Measurements from ENCODE around the gene LARGE1.

Gene LARGE1

DNA sequence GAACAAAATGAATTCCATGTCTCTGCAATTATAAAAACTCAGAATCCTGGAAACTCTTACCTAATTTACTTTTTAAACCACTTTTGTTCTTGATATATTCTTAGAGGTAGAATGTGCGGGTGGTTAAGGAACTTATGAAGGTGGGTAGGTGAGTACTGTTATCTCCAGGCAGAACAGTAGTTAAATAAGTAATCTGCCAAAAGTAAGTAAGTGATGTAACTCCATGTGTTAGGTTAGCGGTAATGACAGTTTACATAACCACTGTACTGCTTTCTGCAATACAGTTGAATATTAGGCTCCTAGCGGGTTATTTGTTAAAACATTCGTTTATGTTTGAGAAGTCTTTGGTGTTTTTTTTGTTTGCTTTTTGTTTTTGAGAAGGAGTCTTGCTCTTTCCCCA lies 7.1 kb downstream of the LARGE1 start:
- no peak for DNase-seq (ENCODE audit: low spot score)

DNA sequence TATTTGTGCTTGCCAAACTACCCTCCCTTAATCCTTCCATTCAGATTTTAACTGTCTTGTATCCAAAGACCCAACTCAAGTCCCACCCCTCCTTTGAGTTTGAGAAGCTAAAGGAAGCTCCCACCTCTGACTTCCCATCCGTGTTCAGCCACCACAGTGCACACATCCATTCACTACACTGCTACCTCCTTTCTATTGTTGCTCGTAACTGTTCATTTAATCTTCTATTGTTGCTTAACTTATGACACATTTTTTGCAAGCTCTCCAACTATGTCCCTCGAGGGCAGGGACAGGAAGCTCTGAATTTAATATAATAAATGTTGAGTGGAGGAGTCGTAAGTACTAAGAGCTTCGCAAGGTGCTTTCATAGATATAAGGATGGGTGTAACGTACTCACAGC lies 10.4 kb downstream of the LARGE1 start:
- DNase-seq (ENCODE audit: low spot score) = no peak

DNA sequence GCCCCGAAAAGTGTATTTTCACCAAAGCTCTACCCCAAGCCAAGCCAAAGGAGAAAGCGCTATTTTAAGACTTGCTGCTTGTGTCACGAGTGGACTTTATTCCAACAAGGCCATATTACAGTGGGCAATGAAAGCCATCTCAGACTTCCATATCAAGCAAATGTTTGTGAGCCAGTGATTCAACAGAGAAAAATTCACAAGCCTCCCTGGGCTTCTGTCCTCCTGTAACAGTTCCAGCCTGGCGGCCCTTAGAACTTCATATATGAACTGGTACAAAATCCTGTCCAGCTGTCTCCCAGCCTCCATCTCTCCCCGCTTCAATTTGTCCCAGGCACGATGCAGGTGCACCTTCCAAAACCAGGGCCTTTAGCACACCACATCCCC lies 11.2 kb downstream of the LARGE1 start:
- no peak for DNase-seq (ENCODE audit: low spot score)

DNA sequence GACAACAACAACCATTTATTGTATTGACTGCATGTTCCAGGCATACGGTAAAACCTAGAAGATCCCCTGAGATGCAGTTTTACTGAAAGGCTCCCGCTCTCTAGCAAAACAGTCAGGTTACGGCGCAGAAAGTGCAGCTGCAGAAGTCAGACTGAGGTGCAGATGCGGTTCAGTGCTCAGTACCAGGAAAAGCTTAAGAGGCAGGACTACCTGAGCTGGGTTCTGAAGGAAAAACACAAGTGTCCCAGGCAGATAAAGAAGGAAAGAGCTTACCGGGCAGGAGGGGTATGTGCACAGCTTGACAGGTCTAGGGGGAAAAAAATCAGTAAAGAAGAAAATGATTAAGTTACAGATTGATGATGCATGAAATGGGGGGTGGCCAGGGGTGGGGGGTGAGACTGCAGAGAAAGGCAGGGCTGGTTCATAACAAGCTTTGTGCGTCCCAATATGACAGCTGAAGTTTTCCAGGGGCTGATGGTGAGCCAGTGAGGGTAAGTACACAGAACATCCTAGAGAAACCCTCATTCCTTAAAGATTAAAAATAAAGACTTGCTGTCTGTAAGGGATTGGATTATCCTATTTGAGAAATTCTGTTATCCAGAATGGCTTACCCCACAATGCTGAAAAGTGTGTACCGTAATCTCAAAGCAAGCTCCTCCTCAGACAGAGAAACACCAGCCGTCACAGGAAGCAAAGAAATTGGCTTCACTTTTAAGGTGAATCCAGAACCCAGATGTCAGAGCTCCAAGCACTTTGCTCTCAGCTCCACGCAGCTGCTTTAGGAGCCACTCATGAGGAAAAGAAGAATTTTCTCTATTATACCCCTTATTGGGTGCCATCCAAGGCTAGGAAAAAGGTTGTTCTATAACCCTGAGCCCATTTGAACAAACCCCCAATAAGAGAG lies 11.9 kb downstream of the LARGE1 start:
- DNase-seq (ENCODE audit: low spot score) = no peak

DNA sequence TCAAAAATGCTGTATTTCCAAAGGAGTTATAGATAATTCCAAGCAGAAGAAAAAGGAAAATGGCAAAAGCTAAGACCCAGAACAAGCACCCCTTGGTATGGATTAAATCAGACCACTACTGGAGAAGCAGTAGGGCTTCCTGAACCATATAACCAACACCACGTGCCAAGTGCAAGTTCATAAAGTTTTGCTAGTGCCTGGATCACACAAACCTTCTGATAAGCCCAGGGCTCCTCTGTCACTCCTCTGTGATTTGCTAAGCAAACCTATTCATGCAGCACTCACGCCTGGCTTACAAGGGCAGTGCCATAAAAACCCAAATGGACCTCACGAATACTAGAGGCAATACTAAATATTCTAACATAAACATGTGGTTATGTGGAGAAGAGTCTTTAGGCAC lies 13.3 kb downstream of the LARGE1 start:
- no peak for DNase-seq (ENCODE audit: low spot score)

DNA sequence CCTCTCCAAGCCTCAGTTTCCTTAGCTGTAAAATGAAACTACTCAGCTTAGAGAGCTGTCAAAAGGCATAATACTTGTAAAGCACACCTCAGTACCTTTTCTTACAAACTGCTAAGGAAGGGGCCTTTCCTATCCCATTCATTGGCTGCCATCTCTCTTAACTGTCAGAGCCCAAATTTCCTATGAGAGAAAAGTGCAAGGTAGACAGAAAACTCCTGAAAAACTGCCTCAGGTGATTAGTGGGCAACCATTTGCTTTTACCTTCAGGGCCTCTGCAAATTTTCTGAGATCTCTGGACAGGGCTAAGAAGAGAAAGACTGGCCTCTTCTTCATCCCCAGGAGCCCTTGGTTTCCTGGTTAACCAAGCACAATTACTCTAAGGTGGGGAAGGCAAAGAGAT lies 13.8 kb downstream of the LARGE1 start:
- no peak for DNase-seq (ENCODE audit: low spot score)

DNA sequence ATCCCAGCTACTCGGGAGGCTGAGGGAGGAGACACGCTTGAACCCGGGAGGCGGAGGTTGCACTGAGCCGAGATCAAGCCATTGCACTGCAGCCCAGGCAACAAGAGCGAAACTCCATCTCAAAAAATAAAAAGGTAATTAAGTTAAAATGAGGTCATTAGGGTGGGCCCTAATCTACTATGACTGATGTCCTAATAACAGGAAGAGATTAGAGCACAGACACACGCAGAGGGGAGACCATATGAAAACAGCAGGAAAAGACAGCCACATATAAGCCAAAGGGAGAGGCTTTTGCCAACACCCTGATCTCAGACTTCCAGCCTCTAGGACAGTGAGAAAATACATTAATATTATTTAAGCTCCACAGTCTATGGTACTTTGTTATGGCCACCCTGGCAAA lies 17.3 kb downstream of the LARGE1 start:
- DNase-seq (ENCODE audit: low spot score) = no peak

DNA sequence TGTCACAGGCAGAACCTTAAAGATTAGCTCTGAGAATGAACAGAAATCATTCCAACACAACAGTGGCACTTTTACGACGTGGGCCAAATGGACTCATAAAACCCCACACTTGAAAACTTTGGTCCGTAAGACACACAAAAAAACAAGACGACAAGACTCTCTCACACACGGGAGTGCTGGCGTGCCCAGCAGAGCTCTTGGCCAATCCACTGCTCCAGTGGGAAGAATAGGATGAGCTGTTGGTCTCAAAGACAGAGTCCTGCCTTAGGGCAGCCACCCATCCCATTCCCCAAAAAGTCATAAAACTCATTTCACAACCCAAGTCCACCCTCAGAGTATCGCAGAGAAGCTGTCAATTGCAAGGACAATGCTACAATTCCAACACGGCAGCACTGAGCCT lies 18.2 kb downstream of the LARGE1 start:
- no peak for DNase-seq (ENCODE audit: low spot score)

DNA sequence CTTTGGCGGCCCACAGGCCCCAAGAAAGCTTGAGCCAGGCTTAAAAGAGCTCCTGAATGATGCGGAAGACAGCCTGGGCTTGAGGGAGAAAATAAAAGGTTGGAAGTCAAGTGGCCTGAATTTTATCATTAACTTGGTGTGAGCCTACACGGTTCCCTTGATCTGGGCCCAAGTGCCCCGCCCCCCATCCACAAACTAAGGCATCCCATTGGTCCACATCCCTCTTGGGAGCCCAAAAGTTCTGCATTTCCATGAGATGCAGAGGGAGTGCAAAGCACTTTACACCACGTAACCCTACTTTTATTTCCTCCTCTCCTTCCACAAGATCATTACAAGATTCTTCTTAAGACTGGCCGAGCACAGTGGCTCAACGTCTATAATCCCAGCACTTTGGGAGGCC lies 22.2 kb downstream of the LARGE1 start:
- DNase-seq (ENCODE audit: low spot score) = no peak

DNA sequence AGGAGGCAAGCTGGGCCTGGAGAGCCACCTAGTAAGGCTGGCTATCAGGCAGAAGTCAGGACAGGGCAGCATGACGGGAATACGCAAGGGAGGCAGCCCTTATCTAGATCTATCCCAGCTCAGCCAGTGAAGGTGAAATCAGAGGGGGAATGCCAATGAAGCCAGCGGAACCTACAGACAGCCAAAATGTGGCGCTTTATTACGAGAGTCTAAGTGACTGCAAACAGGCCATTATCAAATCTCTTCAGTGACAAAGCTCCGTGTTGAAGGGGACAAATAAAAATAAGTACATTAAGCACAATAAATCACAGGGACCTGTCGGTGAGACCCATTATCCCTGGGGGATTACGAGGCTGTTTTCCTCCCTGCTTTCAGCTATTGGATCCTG lies 22.8 kb downstream of the LARGE1 start:
- no peak for DNase-seq (ENCODE audit: low spot score)

DNA sequence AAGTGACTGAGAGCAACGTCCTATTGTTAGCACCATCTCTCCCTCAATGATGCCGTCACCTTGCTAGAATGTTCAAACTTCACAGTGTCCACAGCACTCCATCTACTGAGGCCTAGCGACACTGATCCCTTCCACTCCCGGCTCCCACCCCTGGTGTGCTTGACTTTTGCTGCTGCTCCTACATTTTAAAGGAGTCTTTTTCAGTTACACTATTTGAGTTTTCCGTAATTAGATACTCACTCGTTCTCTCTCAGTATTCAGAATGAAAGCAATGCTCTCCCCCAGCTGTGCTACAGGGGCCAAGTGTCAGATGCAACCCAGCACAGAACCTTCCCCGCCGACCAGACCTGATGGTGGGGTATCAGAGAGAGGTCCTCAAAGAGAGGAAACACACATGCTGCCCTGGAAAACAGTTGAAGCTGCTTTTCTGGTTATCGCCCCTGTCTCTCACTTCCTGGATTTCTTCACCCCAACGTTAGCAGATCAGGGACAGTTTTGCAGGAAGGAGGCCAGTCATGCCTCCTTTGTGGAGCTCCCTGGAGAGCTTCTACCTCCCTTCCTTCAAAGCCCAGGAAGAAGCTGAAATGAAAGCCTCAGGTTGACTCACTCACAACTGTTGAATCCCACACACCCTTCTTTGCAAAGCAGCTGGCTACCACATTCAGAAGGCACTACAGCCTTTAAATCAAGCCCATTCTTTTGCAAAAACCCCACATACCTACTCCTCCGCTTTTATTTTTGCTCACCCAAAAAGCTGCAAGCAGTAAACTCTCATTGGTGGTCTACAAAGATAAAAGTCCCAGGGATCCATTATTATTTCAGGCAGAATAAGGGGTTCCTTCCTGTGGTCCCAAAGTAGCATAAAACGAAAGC lies 23.5 kb downstream of the LARGE1 start:
- no peak for DNase-seq (ENCODE audit: low spot score)

DNA sequence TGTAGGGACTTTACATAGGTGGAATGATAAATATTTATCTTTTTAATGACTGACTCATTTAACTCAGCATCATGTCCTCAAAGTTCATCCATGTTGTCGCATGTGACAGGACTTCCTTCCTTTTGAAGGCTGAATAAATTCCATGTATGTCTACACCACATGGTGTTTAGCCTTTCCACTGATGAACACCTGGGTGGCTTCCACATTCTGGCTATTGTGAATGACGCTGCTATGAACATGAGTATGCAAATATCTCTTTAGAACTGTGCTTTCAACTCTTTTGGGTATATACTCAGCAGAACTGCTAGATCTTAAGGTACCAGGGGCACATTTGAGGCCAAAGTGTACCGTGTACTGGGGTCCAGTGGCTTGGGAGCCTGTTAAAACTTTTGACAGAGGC lies 24.1 kb downstream of the LARGE1 start:
- DNase-seq (ENCODE audit: low spot score) = no peak

DNA sequence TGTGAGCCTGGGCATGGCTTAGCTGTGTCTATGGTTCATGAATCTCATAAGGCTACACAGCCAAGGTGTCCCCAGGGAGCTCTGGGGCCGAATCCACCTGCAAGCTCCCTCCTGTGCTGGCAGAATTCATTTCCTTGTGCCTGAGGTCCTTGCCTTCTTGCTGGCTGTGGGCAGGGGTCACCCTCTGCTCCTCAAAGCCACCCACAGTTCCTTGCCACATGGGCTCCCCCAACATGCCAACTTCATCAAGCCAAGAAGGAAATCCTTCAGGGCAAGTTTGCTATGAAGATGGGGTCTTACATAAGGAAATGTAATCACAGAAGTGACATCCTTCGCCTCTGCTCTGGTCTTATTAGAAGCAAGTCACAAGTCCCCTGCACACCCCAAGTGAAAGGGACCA lies 24.8 kb downstream of the LARGE1 start:
- no peak for DNase-seq (ENCODE audit: low spot score)

DNA sequence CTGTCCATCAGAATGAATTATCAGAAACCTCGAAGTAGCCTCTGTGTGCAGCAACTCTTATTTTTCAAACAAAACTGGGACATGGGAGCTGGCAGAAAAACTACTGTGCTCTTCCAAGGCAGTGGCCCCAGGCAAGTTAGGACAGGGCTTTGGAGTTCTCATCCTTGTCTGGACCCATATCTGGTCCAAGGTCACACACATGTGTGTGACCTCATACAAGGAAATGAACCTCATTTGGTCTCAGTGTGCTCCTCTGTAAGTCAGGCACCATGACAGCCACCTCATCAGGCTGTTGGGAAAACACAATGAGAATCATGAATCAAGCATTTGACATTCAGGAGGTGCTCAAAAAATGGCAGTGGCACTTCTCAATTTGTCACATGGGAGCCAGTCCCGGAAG lies 25.8 kb downstream of the LARGE1 start:
- DNase-seq (ENCODE audit: low spot score) = no peak

DNA sequence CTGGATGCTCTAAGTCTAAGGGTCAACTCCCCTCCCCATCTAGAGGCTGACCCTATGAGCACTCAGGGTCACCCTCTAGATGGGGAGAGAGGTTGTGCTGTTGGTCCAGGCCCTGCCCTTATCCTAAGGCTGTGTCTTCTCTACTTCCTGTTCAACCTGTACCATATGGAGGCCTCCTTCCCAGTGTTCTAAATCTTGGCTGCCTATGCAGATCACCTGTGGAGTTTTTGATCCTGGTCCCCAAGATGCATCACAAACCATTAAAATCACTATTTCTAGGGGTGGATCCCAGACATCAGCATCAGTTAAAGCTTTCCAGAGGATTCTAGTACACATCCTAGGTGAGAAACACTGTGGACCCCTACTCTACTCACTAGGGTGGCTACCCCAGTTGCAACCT lies 26.2 kb downstream of the LARGE1 start:
- DNase-seq (ENCODE audit: low spot score) = no peak

DNA sequence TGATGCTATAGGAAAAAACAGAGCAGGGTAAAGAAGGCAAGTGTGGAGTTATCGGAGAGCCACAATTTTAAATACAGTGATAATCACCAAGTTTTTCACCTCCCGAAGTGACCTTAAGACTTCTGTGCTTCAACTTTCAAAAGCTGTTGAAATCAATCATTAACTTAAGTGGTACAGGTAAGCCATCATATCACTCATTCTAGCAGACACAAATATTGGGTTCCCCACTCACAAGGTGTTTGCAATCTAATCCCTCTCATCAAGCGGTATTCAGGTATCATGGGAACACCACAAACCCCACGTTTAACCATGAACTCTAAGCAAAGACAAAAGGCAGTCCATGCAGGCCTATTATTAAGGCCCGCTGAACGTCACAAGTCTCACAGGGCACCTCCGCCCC lies 26.8 kb downstream of the LARGE1 start:
- DNase-seq (ENCODE audit: low spot score) = no peak

DNA sequence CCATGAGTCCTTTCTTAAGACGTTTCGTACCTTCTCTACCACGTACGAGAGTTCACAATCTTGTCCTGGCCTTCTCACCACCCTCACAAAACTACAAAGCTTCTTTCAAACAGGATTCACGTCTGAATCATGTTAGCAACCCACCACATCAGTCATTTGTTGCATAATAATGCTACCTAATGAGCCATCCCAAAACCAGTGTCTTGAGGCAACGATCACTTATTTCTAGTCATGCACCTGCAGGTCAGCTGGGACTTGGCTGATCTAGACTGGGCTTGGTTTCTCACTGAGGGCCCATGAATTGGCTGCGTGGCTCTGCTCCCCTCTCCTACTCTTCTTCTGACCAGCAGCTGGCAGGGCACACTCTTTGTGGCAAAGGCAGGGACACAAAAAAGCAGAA lies 28.3 kb downstream of the LARGE1 start:
- DNase-seq (ENCODE audit: low spot score) = no peak

DNA sequence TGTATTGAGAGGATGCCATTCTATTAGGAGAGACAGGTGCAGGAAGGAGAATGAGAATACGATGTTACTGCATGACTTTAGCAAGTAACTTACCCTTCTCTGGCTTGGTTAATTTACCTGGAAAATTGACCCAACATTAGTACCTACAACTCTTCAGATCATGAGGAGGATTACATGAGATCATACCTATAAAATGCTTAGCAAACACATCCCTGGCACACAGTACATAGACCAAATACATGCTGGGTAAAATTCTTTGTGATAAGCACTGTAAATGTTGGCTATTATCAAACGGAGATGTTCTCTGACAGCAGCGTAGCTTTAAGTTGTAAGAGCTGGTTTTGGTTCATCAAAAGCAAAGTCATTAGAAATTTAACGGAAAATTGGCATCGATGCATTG lies 28.8 kb downstream of the LARGE1 start:
- DNase-seq (ENCODE audit: low spot score) = no peak

DNA sequence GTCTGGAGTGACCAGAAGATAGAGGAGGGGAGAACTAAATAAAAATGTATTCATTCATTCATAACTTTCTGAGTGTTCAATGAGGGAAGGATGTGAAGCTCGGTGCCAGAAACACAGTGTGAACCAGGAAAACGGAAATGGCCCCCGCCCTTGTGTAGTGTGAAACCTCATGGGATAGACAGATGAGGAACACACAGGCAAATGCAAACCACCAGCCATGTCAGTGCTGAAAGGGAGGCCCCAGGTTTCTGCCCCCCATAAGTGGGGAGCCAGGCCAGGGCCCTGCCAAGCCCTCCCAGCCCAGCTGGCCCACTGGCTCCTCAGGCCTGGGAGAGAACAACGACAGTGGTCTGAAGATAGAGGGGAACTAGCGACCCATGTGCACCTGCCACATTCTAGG lies 30.5 kb downstream of the LARGE1 start:
- no peak for DNase-seq (ENCODE audit: low spot score)

DNA sequence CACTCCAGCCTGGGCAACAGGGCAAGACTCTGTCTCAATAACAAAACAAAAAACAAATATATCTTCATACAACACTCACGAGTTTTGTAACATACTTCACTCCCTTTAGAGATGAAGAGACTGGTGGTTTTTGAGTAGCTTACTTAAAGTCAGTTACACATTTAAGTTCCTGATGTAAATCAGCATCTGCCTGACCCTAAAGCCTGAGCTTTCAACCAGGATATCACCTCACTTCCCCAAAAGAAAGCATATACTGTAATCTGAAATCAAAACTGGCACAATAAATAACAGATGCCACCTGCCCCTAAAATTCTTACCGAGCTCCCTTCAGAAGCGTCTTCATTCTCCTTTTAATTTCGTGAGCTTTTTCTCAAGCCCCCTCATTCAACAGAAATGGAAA lies 31.5 kb downstream of the LARGE1 start:
- DNase-seq (ENCODE audit: low spot score) = no peak

DNA sequence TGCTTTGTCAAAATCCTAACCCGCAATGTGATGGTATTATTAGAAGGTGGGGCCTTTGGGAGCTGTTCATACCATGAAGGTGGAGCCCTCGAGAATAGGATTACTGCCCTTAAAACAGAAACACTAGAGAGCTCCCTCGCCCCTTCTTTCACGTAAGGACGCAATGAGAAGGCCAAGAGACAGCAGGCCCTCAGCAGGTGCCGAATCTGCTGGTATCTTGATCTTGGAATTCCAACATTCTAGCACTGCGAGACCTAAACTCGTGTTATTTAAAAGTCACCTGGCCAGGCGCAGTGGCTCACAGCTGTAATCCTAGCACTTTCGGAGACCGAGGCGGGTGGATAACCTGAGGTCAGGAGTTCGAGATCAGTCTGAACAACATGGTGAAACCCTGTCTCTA lies 33.1 kb downstream of the LARGE1 start:
- DNase-seq (ENCODE audit: low spot score) = no peak

DNA sequence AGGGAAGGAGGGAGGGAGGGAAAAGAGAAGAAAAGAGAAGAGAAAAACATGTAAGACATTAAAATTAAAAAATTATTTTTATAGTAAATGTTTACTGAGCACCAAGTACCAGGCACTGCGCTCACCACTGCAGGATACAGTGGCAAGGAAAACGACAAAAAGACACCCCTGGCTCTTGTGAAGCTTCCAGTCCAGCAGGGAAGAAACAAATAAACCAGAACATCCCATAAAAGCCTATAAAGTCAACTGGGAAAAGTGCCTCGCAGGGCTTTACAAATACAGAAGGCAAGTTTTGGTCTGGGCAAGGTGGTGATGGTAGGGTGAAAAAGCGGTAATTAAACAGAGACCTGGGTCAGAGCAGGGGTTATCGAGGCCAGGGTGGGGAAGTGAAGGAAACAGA lies 33.6 kb downstream of the LARGE1 start:
- DNase-seq (ENCODE audit: low spot score) = no peak

DNA sequence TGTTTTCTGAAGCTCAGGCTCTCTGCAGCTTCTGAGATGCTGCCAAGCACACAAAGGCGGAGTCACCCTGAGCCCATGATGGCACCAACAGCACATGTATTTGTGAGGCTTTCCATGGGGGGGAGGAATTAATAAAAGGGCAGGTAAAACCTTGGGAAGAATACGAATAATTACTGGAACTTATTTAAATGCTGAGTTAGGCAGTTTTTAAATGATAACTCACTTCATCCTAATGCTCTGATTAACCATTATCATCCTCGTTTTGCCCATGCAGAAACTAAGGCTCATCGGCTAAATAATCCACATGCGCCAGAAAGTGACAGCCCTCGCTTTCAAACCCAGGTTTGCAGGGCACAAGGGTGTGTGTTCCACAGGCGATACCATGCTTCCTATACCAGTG lies 35.4 kb downstream of the LARGE1 start:
- DNase-seq (ENCODE audit: low spot score) = no peak

All from left forelimb (tissue), 1 donor.